Ovary (tissue), 10 donors: ENCODE results near the gene MAST3. TPM values are rescaled to one million over a fixed set of nuclear protein-coding genes. Genes with fewer than 3 reads are reported as not detected.

Experiments
- DNase-seq, 5 donors: peaks; one replicate each; pipeline ENCODE4 v3.0.0-alpha.2; 2019 to 2020
- H3K27ac ChIP-seq, 2 donors: fragments of 200-600 bp; one replicate each; pipeline versions ENCODE4 v1.5.1 to v1.8.0; 2019 to 2022
- H3K27me3 ChIP-seq: fragments of 200-600 bp; one replicate; pipeline ENCODE4 v1.8.0; 2022
- H3K36me3 ChIP-seq: fragments of 200-600 bp; sonication (generic); one replicate; pipeline ENCODE4 v1.5.1; 2019
- H3K4me1 ChIP-seq: one replicate; pipeline ENCODE4 v1.8.1; 2013; ENCODE audit warnings: mild to moderate bottlenecking, moderate library complexity; ENCODE audit not compliant: insufficient read depth
- H3K4me3 ChIP-seq: fragments of 200-600 bp; sonication (generic); one replicate; pipeline ENCODE4 v1.5.1; 2017
- H3K9me3 ChIP-seq, 2 donors: fragments of 200-600 bp in 1 of 2; sonication (generic) in 1 of 2; one replicate each; pipeline versions ENCODE4 v1.5.1 to v1.8.1; 2013 to 2019; ENCODE audit warnings: mild to moderate bottlenecking in 1 of 2, moderate library complexity in 1 of 2
- EP300 ChIP-seq: sonication (generic); formaldehyde crosslinking; IDR thresholded peaks from one replicate; pipeline ENCODE4 v1.6.1; 2017; ENCODE audit warnings: antibody characterized with exemption
- POLR2A ChIP-seq: fragments of 450-650 bp; IDR thresholded peaks from one replicate; pipeline ENCODE4 v1.6.1; 2017; ENCODE audit warnings: antibody characterized with exemption, mild to moderate bottlenecking, moderate library complexity
- WGBS, 3 donors: extraction: QIAGEN DNeasy Blood & Tissue Kit in 1 of 3; methylation state at CpG; one replicate each; pipeline versions ENCODE4 v1.1.5 to v1.1.7; 2013 to 2017; 5-methylcytosine and 5-hydroxymethylcytosine counted together
- intact Hi-C, 4 donors: fragments of 100-400 bp; cut with DNase I; formaldehyde crosslinking; loops; one replicate each; pipeline versions ENCODE4 v1.11.0 to v1.15.1; 2022 to 2023
- long read RNA-seq, 3 donors: library from polyadenylated mRNA in 2 of 3; unstranded in 2 of 3; transcript quantifications; one replicate each; pipeline ENCODE4 v2.0.0 and lab custom pipeline, GENCODE V29; 2021 to 2026
- polyA plus RNA-seq, 2 donors: library from polyadenylated mRNA; stranded (reverse); fragments of 200-250 nt in 1 of 2; fragments of 350-450 nt in 1 of 2; fragmentation: Illumina TruSeq in 1 of 2; extraction: RNeasy Lipid Tissue Mini Kit (QIAGEN cat#74804) in 1 of 2; gene quantifications; one replicate each; pipeline ENCODE4 v1.2.3, GENCODE V29; 2013 to 2014
- total RNA-seq, 7 donors: library from RNA; depleted of rRNA in 2 of 7; stranded (reverse); fragments of >200 nt in 2 of 7; fragmentation: NEBNext Ultra II Directional in 3 of 7; extraction: Animal tissue kit (Norgen Biotek cat#: 25700) in 3 of 7; gene quantifications; one replicate each; pipeline versions ENCODE4 v1.1.0 to v1.2.4, GENCODE V29; 2016 to 2023
- TF ChIP-seq, protein P1 (sequence below), 3 donors: fragments of 450-650 bp in 2 of 3; fragments of 200-600 bp in 1 of 3; IDR thresholded peaks; one replicate each; pipeline versions ENCODE4 v1.5.1 to v1.8.0; 2016 to 2022; ENCODE audit warnings: antibody characterized with exemption in 3 of 3, mild to moderate bottlenecking in 1 of 3
- donor health status: DM: no; HTN: no; CAD: no; lungs with moderate emphysema.
- donor health status: DM: no; HTN: no; CAD: no.
- donor health status: Bipolar disorder and iron deficiency.
- donor health status: DM: yes; HTN: yes; CAD: no.
- donor health status: DM: no; HTN: no; CAD: no.
- donor health status: DM: yes; HTN: yes; CAD: no.

Gene MAST3
- 10 to 100 TPM in 3 of 7 donors, 1 to 10 TPM in 4; 7.8 to 12.2 (median 9.9) TPM for total RNA-seq
- polyA plus RNA-seq = 1 to 10 TPM; 2.4 to 5.7 TPM
- long read RNA-seq, donor 1, partial matches to known transcripts = 3 of 30 reads
- long read RNA-seq, donor 1, other reads (novel, unspliced or antisense) = 27 of 30 reads
- long read RNA-seq, donor 2, partial matches to known transcripts = 11 of 11 reads
- long read RNA-seq, donor 2, other reads (novel, unspliced or antisense) = 0 of 11 reads
- long read RNA-seq, donor 3, partial matches to known transcripts = 4 of 15 reads
- long read RNA-seq, donor 3, other reads (novel, unspliced or antisense) = 11 of 15 reads

DNA sequence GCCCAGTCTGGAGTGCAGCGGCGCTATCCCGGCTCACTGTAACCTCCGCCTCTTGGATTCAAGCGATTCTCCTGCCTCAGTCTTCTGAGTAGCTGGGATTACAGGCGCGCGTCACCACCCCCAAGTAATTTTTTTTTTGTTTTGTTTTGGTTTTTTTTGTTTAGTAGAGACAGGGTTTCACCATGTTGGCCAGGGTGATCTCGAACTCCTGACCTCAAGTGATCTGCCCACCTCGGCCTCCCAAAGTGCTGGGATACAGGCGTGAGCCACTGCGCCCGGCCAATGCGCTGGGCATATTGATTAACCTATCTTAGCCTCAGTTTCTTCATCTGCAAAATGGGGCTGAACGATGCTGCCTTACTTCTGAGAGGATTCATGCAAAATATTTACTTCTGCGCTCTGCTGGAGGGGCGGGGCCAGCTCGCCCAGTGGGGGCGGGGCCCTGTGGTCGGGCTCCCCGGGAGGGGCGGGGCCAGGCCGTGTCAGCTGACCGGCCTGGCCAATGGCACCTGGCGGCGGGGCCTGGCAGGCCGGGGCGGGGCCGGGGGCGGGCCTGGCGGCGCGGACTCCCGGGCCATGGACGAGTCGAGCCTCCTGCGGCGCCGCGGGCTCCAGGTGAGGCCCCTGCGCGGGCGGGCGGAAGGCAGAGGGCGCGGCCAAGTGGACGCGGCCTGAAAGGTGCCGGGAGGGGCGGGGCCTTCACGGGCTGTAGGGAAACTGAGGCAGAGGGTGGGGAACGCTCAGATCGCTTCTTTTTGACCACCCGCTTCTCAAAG lies at the start of gene MAST3:
TSS of gene MAST3 (plus strand) at position 562 of the 776 bp plus-strand sequence. CDS start at position 577, 15 bp downstream.
- peak within 1 kb of the TSS; percentile 10 for H3K4me3 ChIP-seq
- H3K4me1 ChIP-seq = peaks cover 4% of the 10 kb centered on the region
- H3K27ac ChIP-seq = no peak within 1 kb of the TSS
- H3K27me3 ChIP-seq = no peaks in the 10 kb centered on the region
- peak; percentile 79 to 91 (median 85) for DNase-seq
- H3K9me3 ChIP-seq = no peaks in the 10 kb centered on the region
- WGBS, 3 donors = 20 to 24% (median 20%) methylated on average over 46 to 54 of the region's 54 CpGs
- intact Hi-C loops = no loop called here
- no peak for TF ChIP-seq EP300
- TF ChIP-seq POLR2A = no peak
- TF ChIP-seq, protein P1, sequence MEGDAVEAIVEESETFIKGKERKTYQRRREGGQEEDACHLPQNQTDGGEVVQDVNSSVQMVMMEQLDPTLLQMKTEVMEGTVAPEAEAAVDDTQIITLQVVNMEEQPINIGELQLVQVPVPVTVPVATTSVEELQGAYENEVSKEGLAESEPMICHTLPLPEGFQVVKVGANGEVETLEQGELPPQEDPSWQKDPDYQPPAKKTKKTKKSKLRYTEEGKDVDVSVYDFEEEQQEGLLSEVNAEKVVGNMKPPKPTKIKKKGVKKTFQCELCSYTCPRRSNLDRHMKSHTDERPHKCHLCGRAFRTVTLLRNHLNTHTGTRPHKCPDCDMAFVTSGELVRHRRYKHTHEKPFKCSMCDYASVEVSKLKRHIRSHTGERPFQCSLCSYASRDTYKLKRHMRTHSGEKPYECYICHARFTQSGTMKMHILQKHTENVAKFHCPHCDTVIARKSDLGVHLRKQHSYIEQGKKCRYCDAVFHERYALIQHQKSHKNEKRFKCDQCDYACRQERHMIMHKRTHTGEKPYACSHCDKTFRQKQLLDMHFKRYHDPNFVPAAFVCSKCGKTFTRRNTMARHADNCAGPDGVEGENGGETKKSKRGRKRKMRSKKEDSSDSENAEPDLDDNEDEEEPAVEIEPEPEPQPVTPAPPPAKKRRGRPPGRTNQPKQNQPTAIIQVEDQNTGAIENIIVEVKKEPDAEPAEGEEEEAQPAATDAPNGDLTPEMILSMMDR (IDR thresholded peaks at IDR 0.05) = no peak
- H3K36me3 ChIP-seq = no peaks in the 10 kb centered on the region

DNA sequence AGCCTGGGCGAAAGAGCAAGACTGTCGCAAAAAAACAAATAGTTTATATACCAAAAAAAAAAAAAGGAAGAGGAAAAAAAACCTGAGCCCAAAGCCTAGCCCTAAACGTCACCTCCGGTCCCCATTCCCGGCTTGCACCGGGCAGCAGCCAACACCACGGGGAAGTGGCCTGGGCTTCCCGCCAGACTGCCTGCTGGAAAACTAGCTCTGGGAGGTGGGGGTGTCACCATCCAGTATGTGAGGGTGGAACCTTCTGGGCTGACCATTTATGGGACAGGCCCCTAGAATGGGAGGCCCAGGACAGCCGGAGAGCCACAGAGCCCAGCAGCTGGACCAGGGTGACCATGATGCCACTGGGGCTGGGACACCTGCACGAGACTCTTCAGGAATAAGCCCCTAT lies 48.2 kb upstream of the MAST3 start:
- TF ChIP-seq EP300 = no peak
- no peak for TF ChIP-seq POLR2A
- TF ChIP-seq, protein P1 (IDR thresholded peaks at IDR 0.05) = no peak
- Histone ChIP-seq H3K27ac (no peak overlapping the region), H3K36me3 (no peaks in the 10 kb centered on the region), H3K9me3 (no peaks in the 10 kb centered on the region), H3K4me3 (no peak overlapping the region), H3K27me3 (no peaks in the 10 kb centered on the region), H3K4me1 (peaks cover 2% of the 10 kb centered on the region)
- intact Hi-C loops = no loop called here
- 40 to 48% (median 43%) methylated on average over 10 of the region's 10 CpGs for WGBS, 3 donors
- peak in 4 of 5 donors; percentile 47 to 68 (median 66) for DNase-seq

DNA sequence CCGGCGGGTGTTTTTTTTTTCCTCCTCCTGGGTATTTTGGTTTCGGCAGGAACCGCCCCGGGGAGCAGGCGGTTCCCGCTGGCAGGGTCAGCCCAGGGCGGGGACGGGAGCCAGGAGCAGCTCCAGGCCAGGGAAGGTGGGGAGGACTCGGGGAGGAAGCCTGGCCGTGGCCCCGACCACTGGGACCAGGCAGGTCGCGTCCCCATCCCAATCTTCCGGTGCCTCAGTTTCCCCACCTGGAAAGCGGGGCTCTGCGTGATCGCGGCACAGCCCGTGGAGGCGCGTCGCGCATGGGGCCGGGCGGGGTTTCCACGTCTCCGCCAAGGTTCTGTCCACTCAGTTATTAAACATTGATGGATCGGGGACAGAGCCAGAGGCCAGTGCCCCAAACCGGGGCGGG lies 45.7 kb upstream of the MAST3 start:
- no peak for DNase-seq
- H3K9me3 ChIP-seq = no peaks in the 10 kb centered on the region
- no peaks in the 10 kb centered on the region for H3K36me3 ChIP-seq
- intact Hi-C loops = no loop called here
- peaks cover 2% of the 10 kb centered on the region for H3K4me1 ChIP-seq
- H3K27ac ChIP-seq = no peak overlapping the region
- no peak overlapping the region for H3K4me3 ChIP-seq
- no peaks in the 10 kb centered on the region for H3K27me3 ChIP-seq
- TF ChIP-seq POLR2A (no peak), EP300 (no peak)
- TF ChIP-seq, protein P1 (IDR thresholded peaks at IDR 0.05) = no peak
- WGBS, 3 donors = 6 to 15% (median 9%) methylated on average over 30 to 31 of the region's 31 CpGs

DNA sequence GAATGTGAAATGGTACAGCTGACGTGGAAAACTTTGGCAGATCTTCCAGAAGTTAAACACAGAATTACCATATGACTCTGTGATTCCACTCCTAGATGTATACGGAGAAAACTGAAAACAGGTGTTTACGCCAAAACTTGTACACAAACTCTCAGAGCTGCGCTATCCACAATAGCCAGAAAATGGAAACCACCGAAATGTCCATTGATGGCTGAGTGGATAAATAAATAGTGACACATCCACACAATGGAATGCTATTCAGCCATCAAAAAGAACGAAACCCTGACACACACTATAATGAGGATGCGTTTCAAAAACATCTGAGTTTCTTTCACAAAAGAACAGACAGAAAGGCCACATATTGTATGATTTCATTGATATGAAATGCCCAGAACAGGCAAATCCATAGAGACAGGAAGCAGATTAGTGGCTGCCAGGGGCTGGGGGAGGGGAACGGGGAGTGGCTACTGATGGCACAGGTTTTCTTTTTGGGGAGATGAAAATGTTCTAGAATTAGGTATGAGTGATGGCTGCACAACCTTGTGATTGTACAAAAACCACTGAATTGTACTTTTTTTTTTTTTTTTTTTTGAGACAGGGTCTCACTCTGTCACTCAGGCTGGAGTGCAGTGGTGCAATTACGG lies 43.9 kb upstream of the MAST3 start:
- Histone ChIP-seq H3K9me3 (no peaks in the 10 kb centered on the region), H3K36me3 (no peaks in the 10 kb centered on the region), H3K4me1 (peaks cover 2% of the 10 kb centered on the region), H3K27ac (no peak overlapping the region), H3K27me3 (no peaks in the 10 kb centered on the region), H3K4me3 (no peak overlapping the region)
- no peak for DNase-seq
- intact Hi-C loops = no loop called here
- 51 to 59% (median 58%) methylated on average over 9 of the region's 9 CpGs for WGBS, 3 donors
- TF ChIP-seq EP300 = no peak
- no peak for TF ChIP-seq POLR2A
- TF ChIP-seq, protein P1 (IDR thresholded peaks at IDR 0.05) = no peak
